Sciatic nerve (tissue), 2 donors: ENCODE results near the gene OXCT1. TPM values are rescaled to one million over a fixed set of nuclear protein-coding genes. Genes with fewer than 3 reads are reported as not detected.
A peak's percentile ranks its signal among the peaks of the same experiment; 100 is the strongest.

Experiments
- ATAC-seq: fragments of 200-7000 bp; cut with Tn5 transposase; one replicate; pipeline ENCODE4 v1.9.1; 2020; ENCODE audit warnings: mild to moderate bottlenecking, moderate library complexity
- DNase-seq: peaks from one replicate; pipeline ENCODE4 v3.0.0-alpha.2; 2020; ENCODE audit warnings: low spot score
- intact Hi-C: fragments of 100-400 bp; cut with DNase I; formaldehyde crosslinking; loops from one replicate; pipeline ENCODE4 v1.14.2; 2022
- total RNA-seq: library from RNA; stranded (reverse); fragmentation: NEBNext Ultra II Directional; extraction: Animal tissue kit (Norgen Biotek cat#: 25700); gene quantifications from one replicate; pipeline ENCODE4 v1.2.1, GENCODE V29; 2021
- donor health status: DM: no; HTN: no; CAD: no.
- donor health status: DM: no; HTN: no; CAD: no.

OXCT1 gene
- total RNA-seq, result 29.2 TPM

GRCh38 chr5:41869724-41870626 is at the start of gene OXCT1:
Gene OXCT1, minus strand, starts transcription at chr5:41870425. Its CDS starts 67 bp downstream, at chr5:41870358.
- DNase-seq, result peak; percentile 86
- peak; percentile 94 for ATAC-seq
- intact Hi-C loops, result no loop called here

- intact Hi-C loops, result no loop called here
- DNase-seq, result no peak
- no peak for ATAC-seq
Observed at GRCh38 chr5:41918105-41918504, 47.9 kb upstream of the OXCT1 start.

GRCh38 chr5:41908374-41909079 is 38.3 kb upstream of the OXCT1 start:
- intact Hi-C loops, result no loop called here
- ATAC-seq (no peak), DNase-seq (no peak)

GRCh38 chr5:41906151-41906550 is 35.9 kb upstream of the OXCT1 start:
- intact Hi-C loops, result no loop called here
- ATAC-seq, result no peak
- no peak for DNase-seq

- intact Hi-C loops, result no loop called here
- DNase-seq, result peak; percentile 99
- ATAC-seq, result peak; percentile 100
Observed at GRCh38 chr5:41903892-41904799, 33.9 kb upstream of the OXCT1 start, which contains the start of gene RIMOC1. Gene RIMOC1, plus strand, starts transcription at chr5:41904344. Its CDS starts 24 bp downstream, at chr5:41904368.

GRCh38 chr5:41903382-41903891 is 33.2 kb upstream of the OXCT1 start:
- DNase-seq (no peak), ATAC-seq (no peak)
- intact Hi-C loops, result no loop called here

GRCh38 chr5:41896230-41896629 is 26.0 kb upstream of the OXCT1 start:
- intact Hi-C loops, result no loop called here
- DNase-seq (no peak), ATAC-seq (no peak)

- ATAC-seq (no peak), DNase-seq (no peak)
- intact Hi-C loops, result no loop called here
Observed at GRCh38 chr5:41893074-41893851, 23.0 kb upstream of the OXCT1 start.

- DNase-seq, result no peak
- no peak for ATAC-seq
- intact Hi-C loops, result no loop called here
Observed at GRCh38 chr5:41892031-41892430, 21.8 kb upstream of the OXCT1 start.

- DNase-seq (no peak), ATAC-seq (no peak)
- intact Hi-C loops, result no loop called here
Observed at GRCh38 chr5:41891066-41891707, 21.0 kb upstream of the OXCT1 start.

GRCh38 chr5:41885286-41885685 is 15.1 kb upstream of the OXCT1 start:
- no peak for ATAC-seq
- DNase-seq, result no peak

GRCh38 chr5:41883936-41884335 is 13.7 kb upstream of the OXCT1 start:
- intact Hi-C loops, result no loop called here
- no peak for ATAC-seq

More at GRCh38 chr5:41885286-41885685, 15.1 kb upstream of the OXCT1 start:
- intact Hi-C loops, result no loop called here

GRCh38 chr5:41883243-41883642 is 13.0 kb upstream of the OXCT1 start:
- ATAC-seq (no peak), DNase-seq (no peak)
- intact Hi-C loops, result no loop called here

More at GRCh38 chr5:41883936-41884335, 13.7 kb upstream of the OXCT1 start:
- DNase-seq, result no peak

- intact Hi-C loops, result no loop called here
- ATAC-seq (no peak), DNase-seq (no peak)
Observed at GRCh38 chr5:41882765-41883164, 12.5 kb upstream of the OXCT1 start.

- ATAC-seq (no peak), DNase-seq (no peak)
- intact Hi-C loops, result no loop called here
Observed at GRCh38 chr5:41878643-41879478, 8.6 kb upstream of the OXCT1 start.

GRCh38 chr5:41878173-41878572 is 7.9 kb upstream of the OXCT1 start:
- no peak for ATAC-seq
- no peak for DNase-seq
- intact Hi-C loops, result no loop called here

- ATAC-seq (no peak), DNase-seq (no peak)
- intact Hi-C loops, result no loop called here
Observed at GRCh38 chr5:41877408-41877807, 7.2 kb upstream of the OXCT1 start.
